ENCODE measurements around the gene SPN. TPM values are rescaled to one million over a fixed set of nuclear protein-coding genes. Genes with fewer than 3 reads are reported as not detected.
"Not testable (repeated sequence)": the region's sequence is repeated elsewhere in the genome, so short reads cannot be mapped to it uniquely, and the experiment has no call there.

Gene SPN
- total RNA-seq, 4 donors from 2014 or later = 0.26 to 2.4 (median 0.83) TPM; not detected in 1

GRCh38 chr16:29629318-29629717, 33.7 kb upstream of the SPN start:
- H3K9me3 ChIP-seq; DNase-seq; H3K4me1 ChIP-seq; intact Hi-C loops (cut with DNase I; ENCODE audit: low total_unique reads); H3K4me3 ChIP-seq; H3K36me3 ChIP-seq; H3K27ac ChIP-seq; H3K27me3 ChIP-seq: not testable (repeated sequence)

- H3K4me3 ChIP-seq; H3K4me1 ChIP-seq; H3K9me3 ChIP-seq; intact Hi-C loops (cut with DNase I; ENCODE audit: low total_unique reads); H3K36me3 ChIP-seq; H3K27me3 ChIP-seq; DNase-seq; H3K27ac ChIP-seq: not testable (repeated sequence)
Measured at GRCh38 chr16:29631658-29632057, 31.4 kb upstream of the SPN start.

GRCh38 chr16:29635902-29636301, 27.1 kb upstream of the SPN start:
- H3K36me3 ChIP-seq; H3K27ac ChIP-seq; DNase-seq; H3K4me1 ChIP-seq; intact Hi-C loops (cut with DNase I; ENCODE audit: low total_unique reads); H3K4me3 ChIP-seq; H3K27me3 ChIP-seq; H3K9me3 ChIP-seq: not testable (repeated sequence)

GRCh38 chr16:29636368-29636767, 26.7 kb upstream of the SPN start:
- H3K27me3 ChIP-seq; DNase-seq; intact Hi-C loops (cut with DNase I; ENCODE audit: low total_unique reads); H3K4me1 ChIP-seq; H3K9me3 ChIP-seq; H3K4me3 ChIP-seq; H3K36me3 ChIP-seq; H3K27ac ChIP-seq: not testable (repeated sequence)

GRCh38 chr16:29638751-29639150, 24.3 kb upstream of the SPN start:
- H3K4me1 ChIP-seq; intact Hi-C loops (cut with DNase I; ENCODE audit: low total_unique reads); H3K4me3 ChIP-seq; H3K36me3 ChIP-seq; H3K27ac ChIP-seq; DNase-seq; H3K9me3 ChIP-seq; H3K27me3 ChIP-seq: not testable (repeated sequence)

- Histone ChIP-seq H3K4me1 (no peaks in the 10 kb centered on the region), H3K27ac (no peak overlapping the region), H3K9me3 (no peaks in the 10 kb centered on the region), H3K27me3 (no peaks in the 10 kb centered on the region), H3K4me3 (no peak overlapping the region), H3K36me3 (no peaks in the 10 kb centered on the region)
- no peak for DNase-seq
- no peak for TF ChIP-seq CTCF (IDR thresholded peaks at IDR 0.05)
- no peak for TF ChIP-seq POLR2A (IDR thresholded peaks at IDR 0.05)
- intact Hi-C loops (cut with DNase I; ENCODE audit: low total_unique reads) = no loop called here
Measured at GRCh38 chr16:29641561-29641960, 21.5 kb upstream of the SPN start.

- Histone ChIP-seq H3K4me3 (no peak overlapping the region), H3K9me3 (no peaks in the 10 kb centered on the region), H3K36me3 (no peaks in the 10 kb centered on the region), H3K4me1 (no peaks in the 10 kb centered on the region), H3K27me3 (no peaks in the 10 kb centered on the region), H3K27ac (no peak overlapping the region)
- intact Hi-C loops (cut with DNase I; ENCODE audit: low total_unique reads) = no loop called here
- TF ChIP-seq POLR2A (IDR thresholded peaks at IDR 0.05) = no peak
- no peak for TF ChIP-seq CTCF (IDR thresholded peaks at IDR 0.05)
- DNase-seq = no peak
Measured at GRCh38 chr16:29643596-29643995, 19.5 kb upstream of the SPN start.

GRCh38 chr16:29644338-29644857, 18.6 kb upstream of the SPN start:
- no peaks in the 10 kb centered on the region for H3K36me3 ChIP-seq
- TF ChIP-seq POLR2A (IDR thresholded peaks at IDR 0.05) = no peak
- no peak for TF ChIP-seq CTCF (IDR thresholded peaks at IDR 0.05)
- no peak for DNase-seq
- no peaks in the 10 kb centered on the region for H3K9me3 ChIP-seq
- H3K4me1 ChIP-seq = no peaks in the 10 kb centered on the region
- H3K27ac ChIP-seq = no peak overlapping the region
- no peak overlapping the region for H3K4me3 ChIP-seq
- no peaks in the 10 kb centered on the region for H3K27me3 ChIP-seq
- intact Hi-C loops (cut with DNase I; ENCODE audit: low total_unique reads) = no loop called here
